IPS-18c (cell line): ENCODE results near the gene PDLIM7.
"Not testable (repeated sequence)": the region's sequence is repeated elsewhere in the genome, so short reads cannot be mapped to it uniquely, and the experiment has no call there.

Experiments
- H3K4me3 ChIP-seq: 2 replicates; pipeline ENCODE4 v1.7.0; 2013; ENCODE audit warnings: low read depth, mild to moderate bottlenecking, low read length, moderate library complexity; ENCODE audit not compliant: insufficient read depth
- H3K9me3 ChIP-seq: one replicate; pipeline ENCODE4 v1.6.1; 2013; ENCODE audit warnings: mild to moderate bottlenecking, low read length, moderate library complexity; ENCODE audit not compliant: control insufficient read depth, insufficient read depth

The PDLIM7 gene

DNA sequence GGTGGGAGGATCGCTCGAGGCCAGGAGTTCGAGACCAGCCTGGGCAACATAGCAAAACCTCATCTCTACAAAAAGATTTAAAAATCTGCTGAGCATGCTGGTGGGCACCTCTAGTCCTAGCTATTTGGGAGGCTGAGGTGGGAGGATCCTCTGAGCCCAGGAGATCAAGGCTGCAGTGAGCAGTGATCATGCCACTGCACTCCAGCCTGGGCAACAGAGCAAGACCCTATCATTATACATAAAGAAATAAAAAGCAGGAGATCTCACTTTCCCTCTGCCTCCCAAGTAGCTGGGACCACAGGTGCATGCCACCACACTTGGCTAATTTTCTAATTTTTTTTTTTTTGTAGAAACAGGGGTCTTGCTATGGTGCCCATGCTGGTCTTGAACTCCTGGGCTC lies 11.7 kb downstream of the PDLIM7 start:
- not testable (repeated sequence) for H3K9me3 ChIP-seq, H3K4me3 ChIP-seq

DNA sequence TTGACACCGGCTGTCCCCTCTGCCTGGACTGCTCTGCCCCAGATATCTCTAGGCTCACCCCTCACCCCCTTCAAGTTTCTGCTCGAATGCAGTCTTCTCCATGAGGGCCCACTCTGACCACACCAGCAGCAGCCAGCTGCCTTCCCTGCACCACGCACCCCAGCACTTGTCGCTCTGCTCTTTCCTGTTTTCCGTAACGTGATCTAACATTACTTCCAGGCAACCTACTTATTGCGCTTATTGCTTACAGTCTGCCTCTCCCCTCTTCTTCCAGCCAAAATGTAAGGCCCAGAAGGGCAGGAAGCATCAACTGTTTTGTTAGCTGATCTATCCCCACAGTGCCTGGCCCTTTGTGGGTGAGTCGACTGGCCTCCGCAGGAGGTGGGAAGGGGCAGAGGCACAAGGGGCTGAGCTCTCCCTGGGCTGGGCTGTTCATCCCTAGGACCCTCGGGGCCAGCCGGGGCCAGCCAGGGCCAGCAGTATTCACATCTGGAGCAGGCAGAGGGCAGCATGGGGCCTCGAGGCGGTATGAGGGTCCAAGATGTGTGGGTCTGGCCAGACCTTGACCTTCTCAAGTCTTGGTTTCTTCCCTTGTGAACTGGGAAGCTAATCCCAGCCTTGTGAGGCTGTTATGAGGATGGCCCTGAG lies 12.4 kb downstream of the PDLIM7 start:
- Histone ChIP-seq H3K4me3 (no peak overlapping the region), H3K9me3 (no peaks in the 10 kb centered on the region)

DNA sequence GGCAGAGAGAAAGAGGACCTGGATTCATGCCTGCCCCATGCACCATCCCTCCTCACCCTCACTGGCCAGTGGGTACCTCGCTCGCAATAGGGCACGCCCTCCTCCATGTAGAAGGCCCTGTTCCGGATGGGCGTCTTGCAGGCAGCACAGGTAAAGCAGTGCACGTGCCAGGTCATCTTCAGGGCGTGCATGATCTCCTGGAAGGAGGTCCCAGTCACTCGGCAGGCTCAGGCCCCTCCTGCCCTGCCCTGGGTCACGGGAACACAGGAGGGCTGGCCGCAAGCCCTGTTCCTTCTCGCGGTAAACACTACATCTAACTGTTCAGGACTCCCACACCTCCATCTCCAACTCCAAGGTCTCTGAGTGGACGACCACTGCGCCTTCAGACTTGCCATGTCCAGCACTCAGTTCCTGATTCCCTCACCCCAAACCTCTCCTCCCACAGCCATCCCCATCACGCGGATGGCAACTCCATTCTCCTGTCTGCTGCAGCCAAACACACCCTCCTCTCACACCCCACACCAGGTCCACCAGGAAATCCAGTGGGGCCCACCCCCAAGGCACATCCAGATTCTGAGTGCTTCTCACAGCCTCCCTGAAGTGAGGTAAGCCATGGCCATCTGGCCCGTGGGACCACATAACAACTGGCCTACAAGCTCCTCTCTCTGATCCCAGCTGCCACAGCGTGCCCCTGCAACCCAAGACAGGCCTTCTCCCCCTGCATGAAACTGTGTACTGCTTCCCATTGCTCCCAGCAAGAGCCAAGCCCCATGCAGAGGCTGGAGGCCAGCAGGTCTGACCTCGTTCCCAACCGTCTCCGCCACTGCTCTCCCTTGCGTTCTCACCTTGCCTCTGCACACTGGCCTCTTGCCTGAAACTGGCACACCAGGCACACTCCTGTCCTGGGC lies 13.2 kb downstream of the PDLIM7 start:
- Histone ChIP-seq H3K9me3 (no peaks in the 10 kb centered on the region), H3K4me3 (no peak overlapping the region)

DNA sequence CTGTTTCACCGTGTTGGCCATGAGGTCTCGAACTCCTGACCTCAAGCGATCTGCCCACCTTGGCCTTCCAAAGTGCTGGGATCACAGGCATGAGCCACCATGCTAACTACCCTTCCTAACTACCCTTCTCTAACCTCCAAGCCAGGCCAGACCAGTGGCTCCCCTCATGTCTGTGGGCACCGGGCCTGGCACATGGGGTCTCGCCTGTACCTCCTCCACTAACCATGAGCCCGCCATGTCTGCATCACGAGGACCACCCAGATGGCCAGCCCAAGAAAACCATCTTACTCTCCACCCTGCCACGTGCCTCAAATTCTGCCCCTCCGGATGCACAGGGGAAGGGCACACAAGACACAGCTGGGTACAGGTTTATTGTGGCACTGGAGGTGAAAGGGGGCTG lies 14.4 kb downstream of the PDLIM7 start:
- Histone ChIP-seq H3K9me3 (no peaks in the 10 kb centered on the region), H3K4me3 (no peak overlapping the region)

DNA sequence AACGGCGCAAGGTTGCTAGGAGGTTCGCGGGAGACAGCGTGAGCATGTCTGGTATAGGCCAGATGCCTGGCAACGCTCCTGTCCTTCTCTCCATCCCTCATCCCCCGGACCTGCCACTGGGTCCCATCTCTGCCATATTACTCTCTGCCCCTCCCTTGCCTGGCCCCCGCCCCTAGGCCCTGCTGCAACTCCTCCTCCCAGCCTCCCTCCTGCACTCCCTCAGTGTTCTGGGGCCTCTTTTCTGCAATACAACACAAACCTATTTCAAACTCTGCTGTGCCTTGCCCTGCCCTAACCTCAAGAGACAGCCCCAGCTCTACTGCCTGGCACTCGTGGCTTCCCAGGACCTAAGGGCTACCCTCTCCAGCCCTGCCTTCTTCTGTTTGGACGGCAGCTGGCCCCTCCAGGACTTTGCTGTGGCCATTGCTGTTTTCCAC lies 15.0 kb downstream of the PDLIM7 start:
- Histone ChIP-seq H3K4me3 (no peak overlapping the region), H3K9me3 (no peaks in the 10 kb centered on the region)

DNA sequence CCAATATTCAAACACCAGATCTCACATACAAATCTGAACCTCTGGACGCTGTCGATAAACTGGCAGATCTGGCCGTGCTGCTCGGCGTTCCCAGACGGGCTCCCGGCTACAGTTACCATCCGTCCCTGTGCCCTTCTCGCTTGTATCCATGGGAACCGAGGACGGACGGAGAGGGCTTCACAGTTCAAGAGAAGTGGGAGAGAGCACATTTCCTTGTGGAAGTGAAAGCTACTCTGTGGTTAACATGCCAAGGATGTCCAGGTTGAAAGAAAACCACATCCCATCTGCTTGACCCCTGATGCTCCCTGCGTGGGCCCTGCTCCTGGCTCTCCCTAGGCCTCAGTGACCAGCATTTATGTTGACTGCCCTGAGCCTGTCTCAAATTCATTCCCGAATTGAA lies 17.6 kb downstream of the PDLIM7 start:
- Histone ChIP-seq H3K9me3 (no peaks in the 10 kb centered on the region), H3K4me3 (no peak overlapping the region)

DNA sequence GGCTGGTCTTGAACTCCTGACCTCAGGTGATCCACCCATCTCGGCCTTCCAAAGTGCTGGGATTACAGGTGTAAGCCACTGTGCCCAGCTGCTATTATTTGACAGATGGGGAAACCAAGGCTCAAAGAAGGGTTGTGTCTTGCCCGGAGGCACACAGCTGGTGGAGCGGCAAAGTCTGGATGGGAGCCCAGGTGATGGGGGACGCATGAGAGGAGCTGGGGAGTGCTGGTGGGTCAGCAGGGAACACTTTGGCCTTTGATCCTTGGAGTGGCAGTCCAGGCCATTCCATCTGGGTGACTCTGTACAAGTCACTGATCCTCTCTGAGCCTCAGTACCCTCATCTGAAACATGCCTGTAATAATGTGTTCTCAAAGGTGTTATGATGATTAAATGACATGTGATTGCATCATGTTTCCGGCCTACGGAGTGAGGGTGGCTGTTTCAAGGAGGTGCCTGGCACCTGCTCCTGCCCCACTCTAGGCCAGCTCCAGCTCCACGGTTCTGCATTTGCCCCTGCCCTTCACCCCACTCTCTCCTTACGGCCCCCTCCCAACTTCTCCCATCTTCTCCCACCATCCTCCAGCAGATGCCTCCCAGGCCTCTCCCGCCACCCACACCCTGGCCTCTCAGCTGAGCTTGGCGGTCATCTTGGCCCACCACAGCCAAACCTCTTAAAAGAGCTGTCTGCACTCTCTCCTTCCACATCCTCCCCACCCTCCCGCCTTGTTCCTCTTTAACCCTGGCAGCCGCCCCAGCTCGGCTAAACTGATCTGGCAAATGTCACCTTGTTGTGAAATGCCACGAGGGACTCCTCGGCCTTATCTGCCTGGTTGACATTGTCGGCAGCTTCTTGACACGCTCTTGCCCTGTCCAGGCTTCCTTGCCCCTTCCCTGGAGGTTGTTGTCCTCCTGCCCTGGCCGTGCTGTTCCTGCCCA lies 18.4 kb downstream of the PDLIM7 start:
- no peak overlapping the region for H3K4me3 ChIP-seq
- H3K9me3 ChIP-seq = no peaks in the 10 kb centered on the region

DNA sequence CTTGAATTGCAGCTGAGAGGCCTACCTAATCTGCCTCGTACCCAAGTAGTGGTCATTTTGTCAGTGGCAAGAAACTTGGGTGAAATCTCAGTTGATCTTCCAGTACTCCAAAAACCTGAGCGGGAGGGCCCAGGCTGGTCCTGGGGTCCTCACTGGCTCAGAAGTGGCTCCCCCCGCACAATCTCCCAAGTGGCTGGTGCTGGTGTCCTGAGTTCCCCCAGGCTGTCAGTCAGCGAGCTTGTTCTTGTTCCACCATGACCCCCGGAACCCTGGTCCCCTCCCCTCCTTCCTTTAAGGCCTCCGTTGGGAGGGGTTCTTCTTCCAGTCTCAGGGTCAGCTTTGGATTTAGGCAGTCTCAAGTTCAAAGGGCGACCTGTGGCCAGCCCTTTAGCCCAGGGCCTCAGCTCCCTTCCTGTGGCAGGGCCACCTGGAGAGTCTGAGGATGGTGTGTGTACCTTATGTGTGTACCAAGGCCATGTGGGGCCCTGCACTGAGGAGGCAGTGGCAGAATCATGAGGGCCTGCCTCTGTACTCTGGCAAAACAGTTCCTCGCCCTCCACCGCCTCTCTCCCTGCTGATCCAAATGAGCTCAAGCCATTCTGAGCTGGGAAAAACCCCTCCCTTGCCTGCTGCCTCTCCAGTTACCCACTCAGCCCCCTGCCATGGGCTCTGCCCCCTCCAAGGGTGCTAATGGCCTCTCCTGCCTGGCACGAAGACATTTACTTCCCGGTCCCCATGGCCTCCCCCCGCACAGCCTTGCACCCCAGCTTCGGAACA lies 19.5 kb downstream of the PDLIM7 start:
- Histone ChIP-seq H3K4me3 (no peak overlapping the region), H3K9me3 (no peaks in the 10 kb centered on the region)

DNA sequence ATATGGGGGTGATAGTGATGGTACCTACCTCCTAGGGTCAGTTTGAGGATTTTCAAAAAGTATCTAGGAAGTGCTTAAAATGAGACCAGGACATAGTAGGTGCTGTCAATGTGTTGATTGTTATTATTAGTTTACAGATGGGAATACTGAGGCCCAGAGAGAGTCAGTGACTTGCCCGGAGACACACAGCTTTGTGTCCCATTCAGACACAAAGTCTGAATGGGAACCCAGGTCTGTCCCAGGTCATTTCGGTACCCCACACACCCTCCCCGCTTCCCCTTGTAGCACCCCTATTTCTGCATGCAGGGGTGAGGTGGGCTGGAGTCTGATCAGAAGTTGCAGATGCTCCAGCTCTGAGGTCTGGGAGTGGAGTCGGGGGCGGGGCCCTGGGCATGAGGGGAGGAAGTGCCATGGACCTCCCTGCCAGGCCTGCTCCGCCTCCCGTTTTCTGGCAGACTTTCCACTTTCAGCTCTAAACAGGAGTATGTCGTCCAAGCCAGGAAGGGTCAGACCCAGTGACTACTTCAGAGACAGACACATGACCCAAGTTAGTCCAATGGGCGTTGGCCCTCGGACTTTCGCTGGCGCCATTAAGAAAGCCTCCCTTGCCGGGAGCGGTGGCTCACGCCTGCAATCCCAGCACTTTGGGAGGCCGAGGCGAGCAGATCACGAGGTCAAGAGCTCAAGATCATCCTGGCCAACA lies 20.7 kb downstream of the PDLIM7 start:
- Histone ChIP-seq H3K9me3 (no peaks in the 10 kb centered on the region), H3K4me3 (no peak overlapping the region)

DNA sequence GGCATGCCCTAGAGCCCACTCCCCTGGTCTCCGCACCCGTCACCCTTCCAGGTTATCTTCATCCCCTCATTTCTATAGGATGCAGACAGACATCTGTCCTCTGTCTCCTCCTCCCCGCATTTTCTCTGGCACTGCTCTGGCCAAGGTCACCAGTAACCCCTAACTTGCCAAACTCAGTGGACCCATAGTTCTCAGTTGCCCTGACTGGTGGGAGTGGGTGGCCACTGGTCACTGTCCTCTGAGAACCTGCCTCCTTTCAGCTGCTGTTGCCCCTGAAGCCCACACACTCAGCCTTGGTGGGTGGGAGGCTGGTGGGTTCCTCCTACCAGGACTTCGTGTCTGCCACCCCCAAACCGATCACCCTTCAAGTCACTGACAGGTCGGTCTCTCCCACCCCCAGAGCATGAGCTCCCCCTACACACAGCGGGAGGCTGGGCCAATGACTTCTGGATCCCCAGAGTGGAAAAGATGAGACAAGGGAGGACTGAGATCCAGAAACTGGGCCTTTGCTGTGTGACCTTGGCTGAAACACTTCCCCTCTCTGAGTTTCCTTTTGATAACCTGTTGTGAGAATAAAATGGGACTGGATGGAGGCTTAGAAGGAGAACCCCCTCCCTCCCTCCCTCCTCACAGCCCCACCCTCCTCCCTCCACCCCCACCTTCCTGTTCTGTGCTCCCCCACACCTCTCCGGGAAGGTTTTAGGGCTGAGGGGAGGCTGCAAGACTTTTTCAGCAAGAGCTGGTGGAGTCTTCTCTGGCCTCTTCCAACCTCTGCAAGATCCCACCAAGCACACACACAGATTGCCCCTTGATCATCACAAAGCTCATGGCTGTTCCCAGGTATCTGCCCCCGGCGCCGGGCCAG lies 21.6 kb downstream of the PDLIM7 start:
- Histone ChIP-seq H3K4me3 (no peak overlapping the region), H3K9me3 (no peaks in the 10 kb centered on the region)

DNA sequence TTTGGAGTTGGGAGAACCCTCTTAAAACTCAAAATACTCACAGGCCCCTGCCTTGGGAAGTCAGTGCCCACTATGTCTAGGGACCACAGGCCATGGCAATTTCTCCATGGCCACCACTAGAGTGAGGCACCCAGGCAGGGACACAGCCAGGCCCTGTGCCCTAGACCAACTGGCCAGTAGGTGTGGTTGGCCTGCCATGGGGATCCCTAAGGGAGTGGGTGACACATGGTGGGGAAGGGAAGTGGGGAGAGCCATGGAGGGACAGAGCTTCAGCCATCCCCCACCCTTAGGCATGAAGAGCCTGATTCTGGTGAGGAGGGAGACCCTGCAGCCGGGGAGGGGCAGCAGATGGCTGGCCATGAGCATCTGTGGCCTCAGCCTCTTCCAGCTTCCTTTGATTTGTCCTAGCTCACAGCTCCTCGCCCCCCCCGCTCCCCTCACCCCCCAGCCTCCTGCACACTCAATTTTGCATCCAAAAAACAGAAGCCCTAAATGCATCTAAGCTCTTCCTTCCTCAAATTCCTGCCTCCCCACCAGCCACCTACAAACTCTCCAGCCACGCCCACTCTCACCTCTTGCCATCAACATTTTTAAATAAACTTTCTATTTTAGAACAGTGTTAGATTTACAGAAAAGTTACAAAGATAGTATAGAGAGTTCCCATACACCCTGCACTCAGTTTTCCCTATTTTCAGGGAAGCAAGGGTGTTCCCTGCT lies 22.4 kb downstream of the PDLIM7 start:
- H3K9me3 ChIP-seq = no peaks in the 10 kb centered on the region

DNA sequence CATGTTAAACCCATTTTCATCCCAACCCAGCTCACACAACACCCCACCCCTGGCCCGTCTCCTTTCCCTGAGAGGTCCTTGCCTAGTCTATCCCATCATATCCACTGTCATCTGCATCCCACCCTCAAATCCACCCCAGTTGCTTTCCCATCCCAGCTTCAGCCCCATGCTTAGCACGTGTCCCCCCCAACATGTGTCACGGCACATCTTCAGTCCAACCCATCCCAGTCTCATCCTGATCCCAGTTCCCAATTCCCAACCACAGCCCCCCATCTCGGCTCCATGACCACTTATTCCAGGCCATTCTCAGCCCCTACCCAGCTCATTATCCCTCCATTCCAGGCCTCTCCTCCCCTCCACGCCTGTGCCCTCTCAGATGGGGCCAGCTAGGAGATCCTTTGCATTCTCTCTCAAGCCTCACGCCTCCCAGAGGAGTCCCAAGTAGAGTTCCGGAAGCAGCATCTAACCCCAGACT lies 23.4 kb downstream of the PDLIM7 start:
- Histone ChIP-seq H3K4me3 (no peak overlapping the region), H3K9me3 (no peaks in the 10 kb centered on the region)

More for the DNA sequence above, 22.4 kb downstream of the PDLIM7 start:
- peak overlapping the region; percentile 1; the same call in 1 of the 2 replicates for H3K4me3 ChIP-seq

DNA sequence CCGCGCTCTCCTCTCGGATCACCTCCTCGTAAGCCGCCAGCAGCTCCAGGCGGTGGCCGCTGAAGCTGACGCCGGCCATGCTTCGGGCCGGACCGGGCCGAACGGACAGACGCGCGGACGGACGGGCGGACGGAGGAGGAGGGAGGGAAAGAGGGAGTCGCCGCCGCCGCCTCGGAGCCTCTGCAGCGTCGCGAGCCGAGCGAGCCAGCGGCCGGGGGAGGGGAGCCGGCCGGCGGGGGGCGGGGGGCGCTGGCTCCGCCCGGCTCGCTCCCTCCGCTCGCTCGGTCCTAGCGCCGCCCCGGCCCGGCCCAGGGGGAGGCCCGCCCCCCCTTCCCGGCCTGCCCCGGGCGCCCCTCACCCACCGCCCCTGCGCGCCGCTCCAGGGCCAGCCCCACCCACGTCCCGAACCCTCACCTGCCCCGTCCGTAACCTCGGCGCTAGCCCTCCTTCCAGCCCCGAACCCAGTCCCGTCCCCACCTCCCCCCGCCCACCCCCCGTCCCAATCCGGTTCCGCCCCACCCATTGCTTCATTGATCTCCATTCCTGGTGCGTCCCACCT lies 23.9 kb downstream of the PDLIM7 start, which contains the start of gene DBN1:
TSS of gene DBN1 (minus strand) at position 192 of the 559 bp plus-strand sequence. CDS start at position 79, 113 bp downstream.
- no peaks in the 10 kb centered on the region for H3K9me3 ChIP-seq
- peak within 1 kb of the TSS; percentile 81 for H3K4me3 ChIP-seq
